GM18519 (cell line): Measurements from ENCODE around the gene DDX10.
"Not testable (repeated sequence)": the region's sequence is repeated elsewhere in the genome, so short reads cannot be mapped to it uniquely, and the experiment has no call there.

Source experiments
- ATAC-seq: cut with Tn5 transposase; IDR thresholded peaks from one replicate; pipeline ENCODE4 v1.9.1; 2021; ENCODE audit warnings: mild to moderate bottlenecking, moderate library complexity; ENCODE audit not compliant: unreplicated experiment, low FRiP score

DDX10 gene

GRCh38 chr11:108766596-108767173 lies 101.8 kb downstream of the DDX10 start:
- ATAC-seq, result no peak

- ATAC-seq, result no peak
Observed at GRCh38 chr11:108768370-108768769, 103.5 kb downstream of the DDX10 start.

- ATAC-seq, result no peak
Observed at GRCh38 chr11:108768964-108769363, 104.1 kb downstream of the DDX10 start.

- no peak for ATAC-seq
Observed at GRCh38 chr11:108774037-108774730, 109.3 kb downstream of the DDX10 start.

- no peak for ATAC-seq
Observed at GRCh38 chr11:108775324-108775723, 110.5 kb downstream of the DDX10 start.

GRCh38 chr11:108779147-108779546 lies 114.3 kb downstream of the DDX10 start:
- not testable (repeated sequence) for ATAC-seq

GRCh38 chr11:108780119-108780518 lies 115.2 kb downstream of the DDX10 start:
- ATAC-seq, result no peak

- ATAC-seq, result no peak
Observed at GRCh38 chr11:108781946-108782345, 117.1 kb downstream of the DDX10 start.

- no peak for ATAC-seq
Observed at GRCh38 chr11:108786281-108786990, 121.6 kb downstream of the DDX10 start.

GRCh38 chr11:108787105-108787504 lies 122.2 kb downstream of the DDX10 start:
- no peak for ATAC-seq

GRCh38 chr11:108788565-108789199 lies 123.8 kb downstream of the DDX10 start:
- ATAC-seq, result no peak

GRCh38 chr11:108790501-108791299 lies 125.8 kb downstream of the DDX10 start:
- no peak for ATAC-seq

- no peak for ATAC-seq
Observed at GRCh38 chr11:108793138-108793537, 128.3 kb downstream of the DDX10 start.

GRCh38 chr11:108793611-108794010 lies 128.7 kb downstream of the DDX10 start:
- ATAC-seq, result no peak

GRCh38 chr11:108796551-108796950 lies 131.7 kb downstream of the DDX10 start:
- no peak for ATAC-seq

- ATAC-seq, result no peak
Observed at GRCh38 chr11:108797578-108798100, 132.8 kb downstream of the DDX10 start.

GRCh38 chr11:108802492-108802891 lies 137.6 kb downstream of the DDX10 start:
- ATAC-seq, result no peak

- no peak for ATAC-seq
Observed at GRCh38 chr11:108803776-108804175, 138.9 kb downstream of the DDX10 start.

- no peak for ATAC-seq
Observed at GRCh38 chr11:108804511-108804910, 139.6 kb downstream of the DDX10 start.

- no peak for ATAC-seq
Observed at GRCh38 chr11:108805030-108805429, 140.2 kb downstream of the DDX10 start.
